ENCODE results near the gene PGM5. TPM values are rescaled to one million over a fixed set of nuclear protein-coding genes. Genes with fewer than 3 reads are reported as not detected.

The PGM5 gene
- total RNA-seq, 1 experiment from 2014 or later: 4.2 TPM

DNA sequence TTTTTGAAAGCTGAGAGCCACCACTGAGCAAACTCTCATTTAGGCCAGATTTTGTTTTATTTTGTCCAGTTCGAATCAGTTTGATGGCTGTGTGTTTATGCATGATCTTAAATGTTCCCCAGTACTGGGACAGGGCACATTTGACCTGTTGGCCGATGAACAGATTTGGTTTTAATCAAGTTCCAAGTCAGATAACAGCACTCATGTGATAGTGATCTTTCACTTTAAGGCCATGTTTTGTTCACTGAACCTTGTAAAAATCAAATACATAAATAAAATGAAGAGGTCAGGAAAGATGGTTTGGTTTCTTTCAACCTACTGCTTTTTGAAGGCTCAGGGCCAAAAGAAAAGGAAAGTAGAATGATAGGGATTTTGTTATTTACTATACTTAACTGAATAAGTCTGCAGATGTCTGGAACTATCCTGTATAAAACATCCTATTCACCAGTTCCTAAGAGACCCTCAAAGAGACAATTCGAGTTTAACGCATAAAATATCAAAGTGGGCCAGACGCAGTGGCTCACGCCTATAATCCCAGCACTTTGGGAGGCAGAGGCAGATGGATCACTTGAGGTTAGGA, 77.2 kb downstream of the PGM5 start:
- H3K36me3 Mint-ChIP-seq (ENCODE audit: insufficient read depth, unreplicated experiment): no peaks in the 10 kb centered on the region
- no peaks in the 10 kb centered on the region for H3K9me3 Mint-ChIP-seq (ENCODE audit: unreplicated experiment)
- no peaks in the 10 kb centered on the region for H3K9me3 ChIP-seq
- no peaks in the 10 kb centered on the region for H3K4me1 Mint-ChIP-seq (ENCODE audit: low read depth, unreplicated experiment)
- no peak overlapping the region for H3K4me3 Mint-ChIP-seq (ENCODE audit: unreplicated experiment)
- H3K27ac Mint-ChIP-seq (ENCODE audit: unreplicated experiment): no peak overlapping the region
- CTCF ChIA-PET: no interaction called here
- no peaks in the 10 kb centered on the region for H3K36me3 ChIP-seq (ENCODE audit: control insufficient read depth, insufficient read depth, low read length)
- intact Hi-C loops (cut with micrococcal nuclease; ENCODE audit: unreplicated experiment): no loop called here
- DNase-seq: no peak
- H3K27me3 ChIP-seq (replicated peaks; ENCODE audit: control insufficient read depth, insufficient read depth, low read length): no peaks in the 10 kb centered on the region
- H3K4me3 ChIP-seq (ENCODE audit: low read depth, low read length): no peak overlapping the region
- no peaks in the 10 kb centered on the region for H3K27me3 Mint-ChIP-seq (ENCODE audit: insufficient read depth, unreplicated experiment)
- TF ChIP-seq CTCF (IDR thresholded peaks at IDR 0.05; ENCODE audit: insufficient read depth in 1 of 2, low read depth in 1 of 2, low read length in 1 of 2, severe bottlenecking in 1 of 2, unreplicated experiment in 1 of 2): no peak
- BruUV-seq (replicated peaks): no TSS peak
- POLR2A ChIA-PET: no interaction called here
- H3K4me1 ChIP-seq: no peaks in the 10 kb centered on the region

- Mint-ChIP-seq H3K4me1 (ENCODE audit: low read depth, unreplicated experiment) (no peaks in the 10 kb centered on the region), H3K27me3 (ENCODE audit: insufficient read depth, unreplicated experiment) (no peaks in the 10 kb centered on the region), H3K36me3 (ENCODE audit: insufficient read depth, unreplicated experiment) (no peaks in the 10 kb centered on the region), H3K27ac (ENCODE audit: unreplicated experiment) (no peak overlapping the region), H3K4me3 (ENCODE audit: unreplicated experiment) (no peak overlapping the region), H3K9me3 (ENCODE audit: unreplicated experiment) (no peaks in the 10 kb centered on the region)
- CTCF ChIA-PET: no interaction called here
- Histone ChIP-seq H3K9me3 (no peaks in the 10 kb centered on the region), H3K4me3 (ENCODE audit: low read depth, low read length) (no peak overlapping the region), H3K27me3 (replicated peaks; ENCODE audit: control insufficient read depth, insufficient read depth, low read length) (no peaks in the 10 kb centered on the region), H3K4me1 (no peaks in the 10 kb centered on the region), H3K36me3 (ENCODE audit: control insufficient read depth, insufficient read depth, low read length) (no peaks in the 10 kb centered on the region)
- no TSS peak for BruUV-seq (replicated peaks)
- POLR2A ChIA-PET: no interaction called here
- no peak for TF ChIP-seq CTCF (IDR thresholded peaks at IDR 0.05; ENCODE audit: insufficient read depth in 1 of 2, low read depth in 1 of 2, low read length in 1 of 2, severe bottlenecking in 1 of 2, unreplicated experiment in 1 of 2)
- intact Hi-C loops (cut with micrococcal nuclease; ENCODE audit: unreplicated experiment): no loop called here
- no peak for DNase-seq
Measured at GRCh38 chr9:68437785-68438184, 81.4 kb downstream of the PGM5 start.

DNA sequence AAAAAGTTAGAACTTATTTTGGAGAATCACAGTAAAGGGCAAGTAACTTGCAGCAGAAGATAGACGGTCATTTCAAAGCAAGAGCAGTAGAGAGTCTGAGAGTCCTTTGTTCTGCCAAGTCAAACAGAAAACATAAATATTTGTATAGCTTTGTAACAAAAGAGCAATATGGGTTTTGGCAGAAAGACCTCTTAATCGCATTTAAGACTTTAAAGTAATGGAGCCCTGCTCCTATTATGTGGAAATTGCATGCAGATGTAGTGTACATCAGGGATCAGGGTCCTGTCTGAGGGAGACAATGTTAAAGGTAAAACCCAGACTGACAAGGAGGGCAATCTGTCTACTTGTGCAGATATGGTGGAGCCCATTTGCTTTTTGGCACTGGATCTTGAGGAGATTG, 87.2 kb downstream of the PGM5 start:
- DNase-seq: no peak
- Histone ChIP-seq H3K36me3 (ENCODE audit: control insufficient read depth, insufficient read depth, low read length) (no peaks in the 10 kb centered on the region), H3K9me3 (no peaks in the 10 kb centered on the region), H3K4me3 (ENCODE audit: low read depth, low read length) (no peak overlapping the region), H3K4me1 (no peaks in the 10 kb centered on the region), H3K27me3 (replicated peaks; ENCODE audit: control insufficient read depth, insufficient read depth, low read length) (no peaks in the 10 kb centered on the region)
- no peaks in the 10 kb centered on the region for H3K36me3 Mint-ChIP-seq (ENCODE audit: insufficient read depth, unreplicated experiment)
- no peaks in the 10 kb centered on the region for H3K9me3 Mint-ChIP-seq (ENCODE audit: unreplicated experiment)
- no peak for TF ChIP-seq CTCF (IDR thresholded peaks at IDR 0.05; ENCODE audit: insufficient read depth in 1 of 2, low read depth in 1 of 2, low read length in 1 of 2, severe bottlenecking in 1 of 2, unreplicated experiment in 1 of 2)
- ChIA-PET POLR2A (no interaction called here), CTCF (no interaction called here)
- no peak overlapping the region for H3K27ac Mint-ChIP-seq (ENCODE audit: unreplicated experiment)
- H3K4me1 Mint-ChIP-seq (ENCODE audit: low read depth, unreplicated experiment): no peaks in the 10 kb centered on the region
- intact Hi-C loops (cut with micrococcal nuclease; ENCODE audit: unreplicated experiment): no loop called here
- no peaks in the 10 kb centered on the region for H3K27me3 Mint-ChIP-seq (ENCODE audit: insufficient read depth, unreplicated experiment)
- no TSS peak for BruUV-seq (replicated peaks)
- no peak overlapping the region for H3K4me3 Mint-ChIP-seq (ENCODE audit: unreplicated experiment)
